WTC11 (cell line): ENCODE results near the gene XRCC4. TPM values are rescaled to one million over a fixed set of nuclear protein-coding genes. Genes with fewer than 3 reads are reported as not detected.
"Not testable (repeated sequence)": the region's sequence is repeated elsewhere in the genome, so short reads cannot be mapped to it uniquely, and the experiment has no call there.

ENCODE experiments used
- ATAC-seq: fragments of 200-7000 bp; cut with Tn5 transposase; 2 replicates; pipeline ENCODE4 v1.10.0; 2021; ENCODE audit warnings: mild to moderate bottlenecking, moderate library complexity
- CTCF ChIA-PET: fragments of 300-600 bp; sonication (Branson Sonifier 250); formaldehyde crosslinking; loops from one replicate; lab custom pipeline; 2021; ENCODE audit warnings: antibody characterized with exemption; lab: Charles Lee
- POLR2A ChIA-PET: fragments of 350-600 bp; sonication (Branson Sonifier 250); formaldehyde crosslinking; loops from one replicate; lab custom pipeline; 2021; ENCODE audit warnings: antibody characterized with exemption; lab: Charles Lee
- DNase-seq: peaks from one replicate; pipeline ENCODE4 v3.0.0; 2021; ENCODE audit warnings: low spot score
- H3K27ac Mint-ChIP-seq: 2 replicates; pipeline ENCODE4 v1.8.0; 2021; ENCODE audit warnings: mixed read lengths
- H3K27me3 Mint-ChIP-seq: 2 replicates; pipeline ENCODE4 v1.8.0; 2021; ENCODE audit warnings: low read depth, mild to moderate bottlenecking, moderate library complexity, mixed read lengths
- H3K36me3 Mint-ChIP-seq: 2 replicates; pipeline ENCODE4 v1.8.0; 2021; ENCODE audit warnings: mixed read lengths
- H3K4me1 Mint-ChIP-seq: 2 replicates; pipeline ENCODE4 v1.8.0; 2022; ENCODE audit warnings: mixed read lengths
- H3K4me3 Mint-ChIP-seq: 2 replicates; pipeline ENCODE4 v1.8.0; 2021; ENCODE audit warnings: mild to moderate bottlenecking, moderate library complexity, mixed read lengths
- H3K9me3 Mint-ChIP-seq: 2 replicates; pipeline ENCODE4 v1.8.0; 2021; ENCODE audit warnings: mixed read lengths
- ELF4 ChIP-seq: sonication (generic); formaldehyde crosslinking; IDR thresholded peaks from 2 replicates; pipeline ENCODE4 v1.8.1; 2022; ENCODE audit warnings: low read depth, mild to moderate bottlenecking, moderate library complexity, missing genetic modification reagents
- EMX1 ChIP-seq: fragments of 250-450 bp; sonication (Bioruptor Pico); IDR thresholded peaks from 2 replicates; pipeline ENCODE4 v1.8.0; 2021; ENCODE audit warnings: mild to moderate bottlenecking
- ESRRA ChIP-seq: sonication (generic); formaldehyde crosslinking; IDR thresholded peaks from 2 replicates; pipeline ENCODE4 v1.8.1; 2022; ENCODE audit warnings: mild to moderate bottlenecking, missing genetic modification reagents, borderline replicate concordance
- FOXP1 ChIP-seq: sonication (generic); formaldehyde crosslinking; IDR thresholded peaks from 2 replicates; pipeline ENCODE4 v1.8.0; 2022; ENCODE audit warnings: missing genetic modification reagents, mild to moderate bottlenecking, moderate library complexity, borderline replicate concordance
- JAZF1 ChIP-seq: fragments of 250-450 bp; sonication (Bioruptor Pico); IDR thresholded peaks from 2 replicates; pipeline ENCODE4 v1.9.0; 2021; ENCODE audit warnings: moderate library complexity, mild to moderate bottlenecking, inconsistent platforms
- NR1H2 ChIP-seq: sonication (generic); formaldehyde crosslinking; IDR thresholded peaks from 2 replicates; pipeline ENCODE4 v1.9.0; 2021; ENCODE audit warnings: mild to moderate bottlenecking, moderate library complexity, missing genetic modification reagents
- RORB ChIP-seq: fragments of 250-450 bp; sonication (Bioruptor Pico); IDR thresholded peaks from 2 replicates; pipeline ENCODE4 v1.9.0; 2021; ENCODE audit warnings: mild to moderate bottlenecking
- ZBTB21 ChIP-seq: sonication (generic); formaldehyde crosslinking; IDR thresholded peaks from 2 replicates; pipeline ENCODE4 v1.8.1; 2023; ENCODE audit warnings: mild to moderate bottlenecking, missing genetic modification reagents, borderline replicate concordance
- ZNF138 ChIP-seq: sonication (generic); formaldehyde crosslinking; conservative IDR thresholded peaks from 2 replicates; pipeline ENCODE4 v1.8.1; 2022; ENCODE audit warnings: mild to moderate bottlenecking, moderate library complexity, missing genetic modification reagents
- ZNF219 ChIP-seq: sonication (generic); formaldehyde crosslinking; IDR thresholded peaks from 2 replicates; pipeline ENCODE4 v1.8.0; 2023; ENCODE audit warnings: missing genetic modification reagents, mild to moderate bottlenecking, borderline replicate concordance
- ZNF317 ChIP-seq: sonication (generic); formaldehyde crosslinking; IDR thresholded peaks from 2 replicates; pipeline ENCODE4 v1.8.1; 2023; ENCODE audit warnings: low read depth, mild to moderate bottlenecking, moderate library complexity, missing genetic modification reagents, borderline replicate concordance
- ZNF423 ChIP-seq: fragments of 250-450 bp; sonication (Bioruptor Pico); IDR thresholded peaks from 2 replicates; pipeline ENCODE4 v2.1.2; 2022; ENCODE audit warnings: mild to moderate bottlenecking, moderate library complexity
- ZNF671 ChIP-seq: fragments of 250-450 bp; sonication (Bioruptor Pico); IDR thresholded peaks from 2 replicates; pipeline ENCODE4 v1.8.0; 2021; ENCODE audit warnings: mild to moderate bottlenecking
- total RNA-seq: library from RNA; stranded (reverse); gene quantifications from 3 replicates; pipeline ENCODE4 v1.2.3, GENCODE V29; 2021
- TF ChIP-seq, protein P1 (sequence below): sonication (generic); formaldehyde crosslinking; IDR thresholded peaks from 2 replicates; pipeline ENCODE4 v1.8.1; 2022; ENCODE audit warnings: missing genetic modification reagents, borderline replicate concordance
- TF ChIP-seq, protein P2 (sequence below): fragments of 200-600 bp; IDR thresholded peaks from 2 replicates; pipeline ENCODE4 v1.8.0; 2022; ENCODE audit warnings: antibody characterized with exemption
- TF ChIP-seq, protein P3 (sequence below): sonication (generic); formaldehyde crosslinking; IDR thresholded peaks from 2 replicates; pipeline ENCODE4 v1.8.1; 2022; ENCODE audit warnings: low read depth, mild to moderate bottlenecking, moderate library complexity, missing genetic modification reagents, borderline replicate concordance
- TF ChIP-seq, protein P4 (sequence below): sonication (generic); formaldehyde crosslinking; IDR thresholded peaks from 2 replicates; pipeline ENCODE4 v1.8.0; 2023; ENCODE audit warnings: missing genetic modification reagents
- TF ChIP-seq, protein P5 (sequence below): fragments of 250-450 bp; sonication (Bioruptor Pico); IDR thresholded peaks from 2 replicates; pipeline ENCODE4 v1.9.0; 2021; ENCODE audit warnings: moderate library complexity, mild to moderate bottlenecking, inconsistent platforms, borderline replicate concordance

The XRCC4 gene
- total RNA-seq, 1 experiment from 2014 or later = 13.5 TPM

DNA sequence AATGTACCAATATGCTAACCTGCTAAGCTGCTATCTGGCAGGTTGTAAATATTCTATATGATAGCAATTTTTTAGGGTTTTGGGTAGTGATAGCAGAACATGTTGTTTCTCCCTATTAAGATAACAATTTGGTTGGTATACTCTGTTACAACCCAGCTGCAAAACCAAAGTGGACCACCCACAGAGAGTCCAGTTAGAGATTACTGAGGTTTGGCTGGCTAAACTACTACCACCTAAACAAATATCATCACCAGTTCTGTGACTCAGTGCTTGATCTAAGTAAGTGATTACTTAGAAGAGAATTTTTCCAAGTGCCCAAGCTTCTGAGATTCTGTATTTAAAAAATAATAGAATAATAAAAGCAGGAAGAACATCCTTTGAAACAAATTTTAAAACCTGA lies 72.3 kb downstream of the XRCC4 start:
- Mint-ChIP-seq H3K9me3 (no peaks in the 10 kb centered on the region), H3K4me3 (no peak overlapping the region), H3K36me3 (no peaks in the 10 kb centered on the region), H3K27ac (no peak overlapping the region), H3K27me3 (no peaks in the 10 kb centered on the region), H3K4me1 (no peaks in the 10 kb centered on the region)
- POLR2A ChIA-PET = no interaction called here
- CTCF ChIA-PET = no interaction called here
- ATAC-seq (no peak), DNase-seq (no peak)
- no peak for TF ChIP-seq ZBTB21 (CRISPR knock-in tag)
- TF ChIP-seq ESRRA (CRISPR knock-in tag) = no peak
- TF ChIP-seq ZNF138 (CRISPR knock-in tag) = no peak

DNA sequence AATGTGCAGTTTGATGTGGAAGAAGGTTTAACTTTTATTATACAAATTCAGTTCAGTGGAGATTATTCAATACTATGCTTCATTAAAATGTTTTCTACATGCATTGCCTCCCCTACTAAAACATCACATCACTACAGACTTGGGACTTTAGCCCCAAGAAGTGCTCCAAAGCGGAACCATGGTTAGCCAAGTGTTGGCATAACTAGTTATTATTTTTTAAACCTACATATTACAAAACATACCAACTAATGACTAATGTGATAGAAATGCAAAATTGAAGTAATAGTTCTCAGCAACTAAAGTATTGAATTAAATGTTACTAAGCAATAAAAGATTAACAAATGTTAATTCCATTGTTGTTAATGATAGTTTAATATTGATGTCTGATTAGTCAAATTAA lies 74.5 kb downstream of the XRCC4 start:
- Mint-ChIP-seq H3K27me3 (no peaks in the 10 kb centered on the region), H3K9me3 (no peaks in the 10 kb centered on the region), H3K4me3 (no peak overlapping the region), H3K4me1 (no peaks in the 10 kb centered on the region), H3K36me3 (no peaks in the 10 kb centered on the region), H3K27ac (no peak overlapping the region)
- POLR2A ChIA-PET = no interaction called here
- no peak for ATAC-seq
- CTCF ChIA-PET = no interaction called here
- TF ChIP-seq ZNF317 (CRISPR knock-in tag) (no peak), ZNF219 (no peak), ELF4 (CRISPR knock-in tag) (no peak), ZNF423 (CRISPR knock-in tag) (no peak), NR1H2 (CRISPR knock-in tag) (no peak), ZBTB21 (CRISPR knock-in tag) (no peak), EMX1 (CRISPR knock-in tag) (no peak), FOXP1 (CRISPR knock-in tag) (no peak), JAZF1 (CRISPR knock-in tag) (no peak), RORB (no peak), ZNF671 (CRISPR knock-in tag) (no peak)
- TF ChIP-seq, protein P1, sequence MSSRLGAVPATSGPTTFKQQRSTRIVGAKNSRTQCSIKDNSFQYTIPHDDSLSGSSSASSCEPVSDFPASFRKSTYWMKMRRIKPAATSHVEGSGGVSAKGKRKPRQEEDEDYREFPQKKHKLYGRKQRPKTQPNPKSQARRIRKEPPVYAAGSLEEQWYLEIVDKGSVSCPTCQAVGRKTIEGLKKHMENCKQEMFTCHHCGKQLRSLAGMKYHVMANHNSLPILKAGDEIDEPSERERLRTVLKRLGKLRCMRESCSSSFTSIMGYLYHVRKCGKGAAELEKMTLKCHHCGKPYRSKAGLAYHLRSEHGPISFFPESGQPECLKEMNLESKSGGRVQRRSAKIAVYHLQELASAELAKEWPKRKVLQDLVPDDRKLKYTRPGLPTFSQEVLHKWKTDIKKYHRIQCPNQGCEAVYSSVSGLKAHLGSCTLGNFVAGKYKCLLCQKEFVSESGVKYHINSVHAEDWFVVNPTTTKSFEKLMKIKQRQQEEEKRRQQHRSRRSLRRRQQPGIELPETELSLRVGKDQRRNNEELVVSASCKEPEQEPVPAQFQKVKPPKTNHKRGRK (CRISPR knock-in tag) = no peak
- TF ChIP-seq, protein P2, sequence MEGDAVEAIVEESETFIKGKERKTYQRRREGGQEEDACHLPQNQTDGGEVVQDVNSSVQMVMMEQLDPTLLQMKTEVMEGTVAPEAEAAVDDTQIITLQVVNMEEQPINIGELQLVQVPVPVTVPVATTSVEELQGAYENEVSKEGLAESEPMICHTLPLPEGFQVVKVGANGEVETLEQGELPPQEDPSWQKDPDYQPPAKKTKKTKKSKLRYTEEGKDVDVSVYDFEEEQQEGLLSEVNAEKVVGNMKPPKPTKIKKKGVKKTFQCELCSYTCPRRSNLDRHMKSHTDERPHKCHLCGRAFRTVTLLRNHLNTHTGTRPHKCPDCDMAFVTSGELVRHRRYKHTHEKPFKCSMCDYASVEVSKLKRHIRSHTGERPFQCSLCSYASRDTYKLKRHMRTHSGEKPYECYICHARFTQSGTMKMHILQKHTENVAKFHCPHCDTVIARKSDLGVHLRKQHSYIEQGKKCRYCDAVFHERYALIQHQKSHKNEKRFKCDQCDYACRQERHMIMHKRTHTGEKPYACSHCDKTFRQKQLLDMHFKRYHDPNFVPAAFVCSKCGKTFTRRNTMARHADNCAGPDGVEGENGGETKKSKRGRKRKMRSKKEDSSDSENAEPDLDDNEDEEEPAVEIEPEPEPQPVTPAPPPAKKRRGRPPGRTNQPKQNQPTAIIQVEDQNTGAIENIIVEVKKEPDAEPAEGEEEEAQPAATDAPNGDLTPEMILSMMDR = no peak
- TF ChIP-seq, protein P3, sequence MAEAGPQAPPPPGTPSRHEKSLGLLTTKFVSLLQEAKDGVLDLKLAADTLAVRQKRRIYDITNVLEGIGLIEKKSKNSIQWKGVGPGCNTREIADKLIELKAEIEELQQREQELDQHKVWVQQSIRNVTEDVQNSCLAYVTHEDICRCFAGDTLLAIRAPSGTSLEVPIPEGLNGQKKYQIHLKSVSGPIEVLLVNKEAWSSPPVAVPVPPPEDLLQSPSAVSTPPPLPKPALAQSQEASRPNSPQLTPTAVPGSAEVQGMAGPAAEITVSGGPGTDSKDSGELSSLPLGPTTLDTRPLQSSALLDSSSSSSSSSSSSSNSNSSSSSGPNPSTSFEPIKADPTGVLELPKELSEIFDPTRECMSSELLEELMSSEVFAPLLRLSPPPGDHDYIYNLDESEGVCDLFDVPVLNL (CRISPR knock-in tag) = no peak
- TF ChIP-seq, protein P4, sequence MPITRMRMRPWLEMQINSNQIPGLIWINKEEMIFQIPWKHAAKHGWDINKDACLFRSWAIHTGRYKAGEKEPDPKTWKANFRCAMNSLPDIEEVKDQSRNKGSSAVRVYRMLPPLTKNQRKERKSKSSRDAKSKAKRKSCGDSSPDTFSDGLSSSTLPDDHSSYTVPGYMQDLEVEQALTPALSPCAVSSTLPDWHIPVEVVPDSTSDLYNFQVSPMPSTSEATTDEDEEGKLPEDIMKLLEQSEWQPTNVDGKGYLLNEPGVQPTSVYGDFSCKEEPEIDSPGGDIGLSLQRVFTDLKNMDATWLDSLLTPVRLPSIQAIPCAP (CRISPR knock-in tag) = no peak
- TF ChIP-seq, protein P5, sequence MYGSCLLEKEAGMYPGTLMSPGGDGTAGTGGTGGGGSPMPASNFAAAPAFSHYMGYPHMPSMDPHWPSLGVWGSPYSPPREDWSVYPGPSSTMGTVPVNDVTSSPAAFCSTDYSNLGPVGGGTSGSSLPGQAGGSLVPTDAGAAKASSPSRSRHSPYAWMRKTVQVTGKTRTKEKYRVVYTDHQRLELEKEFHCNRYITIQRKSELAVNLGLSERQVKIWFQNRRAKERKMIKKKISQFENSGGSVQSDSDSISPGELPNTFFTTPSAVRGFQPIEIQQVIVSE = no peak
- no peak for DNase-seq

DNA sequence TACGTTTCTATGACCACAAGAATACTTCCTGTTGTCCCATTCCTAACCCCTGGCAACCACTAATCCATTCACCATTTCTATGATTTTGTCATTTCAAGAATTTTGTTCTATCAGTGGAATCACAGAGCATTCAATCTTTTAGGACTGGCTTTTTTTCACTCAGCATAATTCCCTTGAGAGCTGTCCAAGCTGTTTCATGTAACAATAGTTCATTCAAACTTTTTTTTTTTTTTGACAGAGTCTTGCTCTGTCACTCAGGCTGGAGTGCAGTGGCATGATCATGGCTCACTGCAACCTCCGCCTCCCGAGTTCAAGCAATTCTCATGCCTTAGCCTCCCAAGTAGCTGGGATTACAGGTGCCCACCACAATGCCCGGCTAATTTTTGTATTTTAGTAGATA lies 75.6 kb downstream of the XRCC4 start:
- H3K27me3 Mint-ChIP-seq, CTCF ChIA-PET, H3K9me3 Mint-ChIP-seq, H3K4me1 Mint-ChIP-seq, POLR2A ChIA-PET, ATAC-seq, H3K36me3 Mint-ChIP-seq, H3K4me3 Mint-ChIP-seq, DNase-seq, H3K27ac Mint-ChIP-seq: not testable (repeated sequence)
